Right ventricle myocardium superior (tissue), 1 donor: ENCODE measurements around the gene PLEKHG4B. TPM values are rescaled to one million over a fixed set of nuclear protein-coding genes. Genes with fewer than 3 reads are reported as not detected.
"Not testable (repeated sequence)": the region's sequence is repeated elsewhere in the genome, so short reads cannot be mapped to it uniquely, and the experiment has no call there.

ENCODE experiments used
- ATAC-seq: fragments of 200-7000 bp; cut with Tn5 transposase; one replicate; pipeline ENCODE4 v1.9.1; 2020; ENCODE audit warnings: mild to moderate bottlenecking; ENCODE audit not compliant: poor library complexity
- DNase-seq: peaks from one replicate; pipeline ENCODE4 v3.0.0-alpha.2; 2020
- intact Hi-C: fragments of 100-400 bp; cut with DNase I; formaldehyde crosslinking; loops from one replicate; pipeline ENCODE4 v1.11.2; 2022
- total RNA-seq: library from RNA; stranded (reverse); fragmentation: NEBNext Ultra II Directional; extraction: Animal tissue kit (Norgen Biotek cat#: 25700); gene quantifications from one replicate; pipeline ENCODE4 v1.2.1, GENCODE V29; 2021
- donor health status: DM: no; HTN: yes; CAD: no; lungs with severe emphysema.

PLEKHG4B gene
- total RNA-seq, 1 donor from 2014 or later = not detected

DNA sequence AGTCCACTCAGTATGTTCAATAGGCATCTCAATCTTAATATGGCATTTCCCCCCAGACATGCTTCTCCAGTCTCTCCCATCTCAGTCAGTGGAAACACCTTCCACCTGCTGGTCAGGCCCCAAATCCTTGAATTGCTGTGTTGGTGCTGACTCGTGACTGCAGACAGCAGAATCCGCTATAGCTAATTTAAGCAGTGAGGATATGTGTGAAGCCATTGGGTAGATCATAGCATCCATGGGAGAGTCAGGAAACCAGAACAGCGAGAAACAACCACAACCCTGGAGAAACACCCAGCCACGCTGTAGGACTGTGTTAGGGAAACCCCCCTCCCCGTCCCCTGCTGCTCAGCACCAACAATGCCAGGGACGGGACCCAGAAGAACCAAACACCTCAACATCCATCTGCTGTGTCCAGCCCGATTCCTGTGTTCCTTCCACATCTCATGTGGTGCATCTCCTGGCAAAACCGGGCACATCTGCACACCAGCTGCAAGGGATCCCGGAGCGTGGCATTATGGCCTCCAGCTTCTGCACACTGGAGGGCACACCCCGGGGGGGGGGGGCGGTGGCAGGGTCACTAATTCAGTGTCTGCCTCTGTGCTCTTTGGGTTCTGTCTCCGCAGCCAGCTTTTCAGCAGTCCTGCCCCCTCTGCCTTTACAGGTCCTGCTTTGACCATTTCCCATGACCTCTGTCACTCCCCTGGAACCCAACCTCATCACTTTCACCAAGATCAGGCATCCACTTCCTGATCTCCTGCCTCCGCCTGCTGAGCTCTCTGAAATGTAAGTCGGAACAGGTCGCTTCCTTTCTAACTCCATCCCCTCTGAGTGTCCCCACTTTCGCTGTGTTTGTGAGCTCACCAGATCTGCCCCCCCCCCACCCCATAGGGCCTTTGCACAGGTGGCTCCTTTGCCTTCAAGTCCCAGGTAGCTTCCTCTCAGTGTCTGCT lies 2.4 kb upstream of the PLEKHG4B start:
- intact Hi-C loops = no loop called here
- no peak for ATAC-seq
- DNase-seq = no peak

DNA sequence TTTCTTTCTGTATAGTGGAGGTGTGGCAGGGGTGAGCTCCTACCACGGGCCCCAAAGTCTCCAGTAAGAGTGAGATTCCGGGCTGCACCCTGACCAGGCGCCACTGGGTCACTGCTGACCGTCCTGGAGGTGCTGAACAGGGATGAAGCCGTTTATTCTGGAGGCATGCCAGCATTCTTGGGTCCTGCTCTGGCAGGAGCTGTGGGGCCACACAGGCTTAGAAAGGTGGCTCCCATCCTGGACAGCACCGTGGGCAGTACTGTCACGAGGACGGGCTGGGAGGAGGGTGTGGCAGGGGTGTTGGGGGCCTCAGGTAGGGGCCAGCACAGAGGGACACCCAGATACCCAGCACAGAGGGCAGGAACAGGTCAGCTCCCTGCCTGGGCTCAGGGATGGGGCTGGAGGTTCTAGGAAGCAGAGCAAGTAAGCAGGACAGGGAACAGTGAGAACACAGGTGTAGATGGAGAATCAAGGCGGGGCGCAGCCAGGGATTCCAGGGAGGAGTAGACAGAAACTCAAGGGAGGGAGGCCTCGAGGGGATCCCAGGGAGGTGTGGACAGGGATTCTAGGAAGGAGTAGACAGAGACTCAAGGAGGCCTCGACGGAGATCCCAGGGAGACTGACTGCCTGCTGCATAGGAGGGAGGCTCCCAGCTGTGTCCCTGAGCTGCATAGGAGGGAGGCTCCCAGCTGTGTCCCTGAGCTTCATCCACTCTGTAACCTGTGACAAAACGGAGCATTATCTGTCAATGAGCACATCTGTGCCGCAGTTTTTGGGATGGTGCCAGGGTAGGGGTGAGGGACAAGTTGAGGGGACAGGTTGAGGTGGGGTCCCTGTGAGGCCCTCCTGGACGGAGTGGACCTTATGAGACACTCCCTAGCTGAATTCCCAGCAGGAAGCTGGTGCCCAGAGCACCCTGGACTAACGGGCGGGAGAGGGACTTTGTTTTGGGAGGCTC lies 1.1 kb upstream of the PLEKHG4B start:
- DNase-seq (no peak), ATAC-seq (no peak)
- intact Hi-C loops = no loop called here

DNA sequence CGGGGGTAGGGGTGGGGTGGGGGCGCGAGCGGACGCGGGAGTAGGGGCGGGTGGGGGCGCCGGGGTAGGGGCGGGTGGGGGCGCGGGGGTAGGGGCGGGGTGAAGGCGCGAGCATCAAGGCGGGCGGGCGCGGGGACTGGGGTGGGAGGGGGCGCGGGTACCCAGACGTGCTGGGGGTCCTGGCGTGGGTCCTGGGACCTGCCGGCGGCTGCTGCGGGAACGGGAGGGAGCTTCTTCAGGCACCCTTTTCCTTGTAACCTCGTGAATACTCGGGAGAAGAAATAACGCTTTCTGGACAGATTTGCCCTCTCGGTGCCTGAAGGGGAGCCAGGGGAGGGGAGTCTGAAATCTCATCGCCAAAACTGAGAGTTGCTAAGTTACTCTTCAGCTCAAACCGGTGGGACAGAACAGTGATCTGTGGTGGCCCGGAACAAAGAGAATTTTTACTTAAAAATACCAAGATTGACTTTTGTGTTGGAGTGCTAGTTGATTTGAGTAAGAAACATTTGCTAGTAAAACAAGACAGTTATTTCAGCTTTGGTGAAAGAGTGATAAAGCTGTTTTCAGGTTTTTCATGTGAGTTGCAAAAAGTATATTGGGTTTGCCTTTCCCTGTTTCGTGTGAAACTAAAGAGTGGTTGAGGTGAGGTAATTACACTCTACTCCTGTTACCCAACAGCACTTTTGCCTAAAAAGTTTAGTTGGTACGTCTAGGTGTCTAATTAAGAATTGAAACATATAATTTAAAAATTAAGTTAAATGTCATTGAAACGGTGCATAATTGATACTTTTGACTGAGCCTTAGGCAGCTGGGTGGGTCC lies 643 bp downstream of the PLEKHG4B start:
- ATAC-seq (no peak), DNase-seq (no peak)

DNA sequence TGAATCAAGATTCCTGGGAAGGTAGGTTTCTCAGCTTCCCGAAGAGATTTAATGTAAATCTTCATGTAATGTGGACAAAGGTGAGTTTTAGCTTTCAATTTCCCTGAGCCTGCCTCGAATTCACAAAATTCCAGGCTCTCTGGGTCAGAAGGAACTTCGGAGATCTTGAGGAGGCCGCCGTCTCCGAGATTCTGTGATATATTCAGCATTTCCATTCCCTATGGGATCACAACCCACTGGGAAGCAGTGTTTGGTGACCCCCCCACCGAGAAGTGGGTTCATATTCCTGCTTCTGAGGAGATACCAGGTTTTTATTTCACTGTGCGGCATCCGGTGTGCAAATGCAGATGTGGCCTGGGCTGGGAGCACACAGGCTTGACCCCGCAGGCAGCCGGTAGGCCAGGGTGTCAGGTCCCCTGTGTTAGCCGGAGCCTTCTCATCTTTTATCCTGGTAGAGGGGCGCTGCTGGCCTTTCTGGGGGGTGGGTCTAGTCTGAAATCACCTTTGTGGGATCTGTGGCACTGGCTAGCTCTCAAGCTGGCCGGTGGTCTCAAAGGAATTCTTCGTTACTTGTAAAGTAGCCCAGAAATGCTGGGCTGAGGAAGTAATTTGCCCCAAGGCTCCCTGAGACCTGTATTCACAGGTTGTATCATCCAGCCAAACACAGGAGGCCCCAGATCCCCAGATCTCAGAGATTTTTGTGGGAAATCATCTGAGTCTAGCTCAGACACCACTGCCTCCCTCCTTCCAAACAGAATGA lies 1.4 kb downstream of the PLEKHG4B start:
- DNase-seq (no peak), ATAC-seq (no peak)
- intact Hi-C loops = no loop called here

More for the DNA sequence above, 643 bp downstream of the PLEKHG4B start:
- intact Hi-C loops = no loop called here

DNA sequence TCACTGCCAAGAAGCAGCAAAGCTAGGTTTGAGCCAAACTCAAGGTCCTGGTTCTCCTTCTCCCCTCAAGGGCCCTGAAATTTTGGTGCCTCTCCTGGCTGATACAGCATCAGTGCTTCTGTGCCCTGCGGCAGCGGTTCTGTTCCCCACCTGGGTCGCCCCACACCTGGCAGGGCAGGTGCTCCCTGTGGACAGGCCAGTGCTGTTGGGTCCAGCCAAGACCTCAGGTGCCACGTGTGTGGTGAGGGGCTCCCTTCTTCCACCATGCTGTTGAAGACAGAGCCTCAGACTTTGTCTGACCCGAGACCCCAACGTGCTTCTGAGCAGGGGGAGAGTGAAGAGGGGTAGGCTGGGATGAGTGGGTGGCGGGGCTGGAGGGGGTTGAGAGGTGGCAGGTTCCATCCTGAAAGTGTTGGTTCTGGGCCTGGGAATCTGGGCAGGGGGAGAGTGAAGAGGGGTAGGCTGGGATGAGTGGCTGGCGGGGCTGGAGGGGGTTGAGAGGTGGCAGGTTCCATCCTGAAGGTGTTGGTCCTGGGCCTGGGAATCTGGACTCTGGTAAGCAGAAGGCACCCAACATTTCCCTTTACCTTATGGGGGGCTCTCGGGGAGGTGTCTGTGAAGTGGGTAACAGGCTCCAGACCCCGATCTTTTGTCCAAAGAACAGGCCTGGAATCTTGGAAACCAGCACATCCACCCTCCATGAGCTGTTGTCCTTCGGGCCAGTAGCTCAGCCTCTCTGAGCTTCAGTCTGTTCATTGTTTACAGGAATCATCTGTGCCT lies 2.3 kb downstream of the PLEKHG4B start:
- intact Hi-C loops = no loop called here
- DNase-seq (no peak), ATAC-seq (no peak)

DNA sequence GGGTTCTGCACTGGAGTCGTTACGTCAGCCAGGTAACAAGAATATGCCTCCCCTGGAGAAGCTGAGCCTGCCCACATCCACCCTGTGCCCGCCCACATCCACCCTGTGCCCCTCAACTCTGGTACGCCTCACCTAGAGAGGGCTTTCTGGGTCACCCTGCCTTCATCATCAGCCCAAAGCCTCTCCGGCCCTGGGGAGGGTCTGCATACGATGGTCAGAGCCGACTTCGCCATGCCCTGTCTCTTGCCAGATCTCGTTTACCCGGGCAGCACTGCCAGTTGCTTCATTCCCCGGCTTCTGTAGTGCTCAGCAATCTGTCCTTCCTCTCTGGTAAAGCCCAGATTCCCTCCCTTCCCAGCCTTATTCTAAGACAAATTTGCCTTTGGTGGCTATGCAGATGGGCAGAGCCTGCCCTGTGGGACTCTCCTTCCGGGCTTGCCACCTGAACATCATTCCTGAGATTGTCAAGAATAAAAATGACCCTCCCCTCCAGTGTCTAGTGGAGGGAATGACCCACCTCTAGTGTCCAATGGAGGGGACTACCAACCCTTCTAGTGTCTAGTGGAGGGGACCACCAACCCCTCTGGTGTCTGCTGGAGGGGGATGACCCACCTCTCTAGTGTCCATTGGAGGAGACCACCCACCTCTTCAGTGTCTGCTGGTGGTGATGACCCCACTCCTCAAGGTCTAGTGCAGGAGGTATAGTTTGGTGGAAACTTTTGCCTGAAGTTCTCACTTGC lies 3.4 kb downstream of the PLEKHG4B start:
- intact Hi-C loops = no loop called here
- DNase-seq = no peak

DNA sequence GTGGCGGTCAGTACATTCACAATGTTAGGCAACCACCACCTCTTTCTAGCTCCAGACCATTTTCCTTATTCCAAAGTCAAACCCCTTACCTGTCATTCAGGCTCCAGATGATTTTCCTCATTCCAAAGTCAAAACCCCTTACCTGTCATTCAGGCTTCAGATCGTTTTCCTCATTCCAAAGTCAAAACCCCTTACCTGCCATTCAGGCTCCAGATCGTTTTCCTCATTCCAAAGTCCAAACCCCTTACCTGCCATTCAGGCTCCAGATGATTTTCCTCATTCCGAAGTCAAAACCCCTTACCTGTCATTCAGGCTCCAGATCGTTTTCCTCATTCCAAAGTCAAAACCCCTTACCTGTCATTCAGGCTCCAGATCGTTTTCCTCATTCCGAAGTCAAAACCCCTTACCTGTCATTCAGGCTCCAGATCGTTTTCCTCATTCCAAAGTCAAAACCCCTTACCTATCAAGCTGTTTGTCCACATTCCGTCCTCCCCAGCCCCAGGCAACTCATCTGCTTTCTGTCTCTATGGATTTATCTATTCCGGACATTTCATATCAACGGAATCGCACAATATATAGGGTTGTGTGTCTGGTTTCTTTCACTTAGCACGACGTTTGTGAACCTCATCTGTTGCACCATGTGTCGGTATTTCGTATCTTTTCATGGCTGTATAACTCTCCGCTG lies 5.2 kb downstream of the PLEKHG4B start:
- ATAC-seq (no peak), DNase-seq (no peak)
- intact Hi-C loops = no loop called here

More for the DNA sequence above, 3.4 kb downstream of the PLEKHG4B start:
- ATAC-seq = no peak

DNA sequence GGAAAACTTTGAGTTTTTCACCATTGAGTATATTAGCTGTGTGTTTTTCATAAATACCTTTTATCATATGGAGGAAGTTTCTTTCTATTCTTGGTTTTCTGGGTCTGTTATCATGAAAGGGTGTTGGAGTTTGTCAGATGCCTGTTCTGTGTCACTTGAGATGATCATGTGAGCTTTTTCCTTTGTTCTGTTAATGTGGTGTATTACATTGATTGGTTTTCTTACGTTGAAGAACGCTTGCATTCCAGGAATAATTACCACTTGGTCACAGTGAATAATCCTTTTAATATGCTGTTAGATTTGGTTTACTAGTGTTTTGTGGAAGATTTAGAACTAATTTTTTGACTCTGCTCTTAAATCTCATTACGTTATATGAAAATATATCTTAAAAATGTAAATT lies 7.8 kb downstream of the PLEKHG4B start:
- no peak for ATAC-seq
- no peak for DNase-seq
- intact Hi-C loops = no loop called here

DNA sequence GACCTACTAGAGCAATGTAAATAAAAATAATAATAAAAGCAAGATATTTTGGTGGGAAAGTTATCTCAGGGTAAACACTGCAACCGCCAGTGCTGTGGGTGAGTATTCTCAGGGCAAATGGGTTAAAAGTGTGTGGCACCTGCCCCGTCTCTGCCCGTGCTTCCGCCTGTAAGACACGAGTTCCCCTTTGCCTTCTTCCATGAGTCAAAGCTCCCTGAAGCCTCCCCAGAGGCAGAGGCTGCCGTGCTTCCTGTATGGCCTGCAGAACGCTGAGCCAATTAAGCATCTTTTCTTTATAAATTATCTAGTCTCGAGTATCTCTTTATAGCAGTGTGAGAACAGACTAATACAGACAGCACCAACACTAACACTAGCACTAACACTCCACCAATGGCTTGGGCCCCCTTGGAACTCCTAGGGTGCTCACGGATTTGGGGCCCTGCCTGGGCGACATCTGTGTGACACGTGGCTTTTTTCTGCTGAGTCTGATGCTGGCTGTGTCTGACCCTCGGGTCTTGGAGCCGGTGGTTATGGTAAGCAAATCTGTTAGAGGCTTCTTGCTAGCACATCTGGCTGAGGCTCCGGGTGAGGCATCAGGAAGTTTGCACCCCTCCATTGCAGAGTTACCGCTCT lies 10.6 kb downstream of the PLEKHG4B start:
- intact Hi-C loops = no loop called here
- ATAC-seq (no peak), DNase-seq (no peak)

DNA sequence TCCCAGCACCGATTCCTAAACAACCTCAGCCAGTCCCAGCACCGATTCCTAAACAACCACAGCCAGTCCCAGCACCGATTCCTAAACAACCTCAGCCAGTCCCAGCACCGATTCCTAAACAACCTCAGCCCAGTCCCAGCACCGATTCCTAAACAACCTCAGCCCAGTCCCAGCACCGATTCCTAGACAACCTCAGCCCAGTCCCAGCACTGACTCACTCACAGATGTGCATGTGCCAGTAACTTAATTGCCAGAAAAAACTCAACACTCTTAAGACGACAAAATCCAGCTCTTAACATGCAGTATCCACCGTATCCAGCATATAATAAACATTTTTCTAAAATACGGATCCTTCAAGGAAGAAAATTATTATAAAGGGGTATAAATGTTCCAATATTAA lies 12.1 kb downstream of the PLEKHG4B start:
- DNase-seq, intact Hi-C loops: not testable (repeated sequence)
- ATAC-seq = peak; percentile 66

DNA sequence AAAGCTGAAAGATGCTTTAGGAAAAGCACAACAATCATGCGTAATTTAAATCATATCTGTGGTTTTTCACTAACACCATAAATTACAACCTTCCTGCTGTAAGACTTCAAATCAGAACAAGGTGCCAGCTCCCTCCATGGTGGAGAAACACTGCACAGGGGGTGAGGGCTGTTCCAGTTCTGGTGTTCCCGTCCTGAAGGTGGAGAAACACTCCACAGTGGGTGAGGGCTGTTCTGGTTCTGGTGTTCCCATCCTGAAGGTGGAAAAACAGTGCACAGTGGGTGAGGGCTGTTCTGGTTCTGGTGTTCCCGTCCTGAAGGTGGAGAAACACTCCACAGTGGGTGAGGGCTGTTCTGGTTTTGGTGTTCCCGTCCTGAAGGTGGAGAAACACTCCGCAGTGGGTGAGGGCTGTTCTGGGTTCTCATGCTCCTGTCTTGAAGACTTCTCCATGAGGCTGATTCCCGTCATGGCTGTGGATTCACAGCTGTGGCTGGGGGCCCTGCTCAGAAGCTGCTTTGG lies 12.9 kb downstream of the PLEKHG4B start:
- no peak for DNase-seq

DNA sequence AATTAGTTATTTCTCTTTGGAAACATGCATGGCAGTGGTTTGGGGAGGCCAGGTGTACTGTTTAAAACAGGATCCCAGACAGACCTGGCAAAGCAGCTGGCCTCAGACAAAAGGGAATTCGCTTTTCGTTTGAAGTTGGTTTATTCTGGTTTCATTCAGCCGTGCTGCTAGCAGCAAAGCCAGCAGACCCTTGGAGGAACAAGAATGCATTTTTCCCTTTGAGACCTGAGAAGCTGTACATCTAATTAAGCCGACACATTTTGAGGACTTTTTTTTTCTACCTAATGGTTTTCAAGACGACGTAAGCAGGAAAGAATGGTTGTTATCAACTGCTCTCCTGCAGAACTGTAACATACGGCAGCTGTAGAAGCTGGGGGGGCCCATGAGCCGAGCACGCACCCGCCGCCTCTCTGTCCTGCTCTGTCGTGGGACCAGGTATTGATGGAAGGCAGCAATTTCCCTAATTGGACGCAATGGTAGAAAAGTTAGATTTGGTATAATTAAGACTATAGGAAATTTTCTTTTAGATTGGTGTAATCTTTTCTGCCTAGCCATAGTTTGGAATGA lies 13.6 kb downstream of the PLEKHG4B start:
- intact Hi-C loops = no loop called here
- DNase-seq (no peak), ATAC-seq (no peak)

More for the DNA sequence above, 12.9 kb downstream of the PLEKHG4B start:
- no peak for ATAC-seq
- intact Hi-C loops = no loop called here

DNA sequence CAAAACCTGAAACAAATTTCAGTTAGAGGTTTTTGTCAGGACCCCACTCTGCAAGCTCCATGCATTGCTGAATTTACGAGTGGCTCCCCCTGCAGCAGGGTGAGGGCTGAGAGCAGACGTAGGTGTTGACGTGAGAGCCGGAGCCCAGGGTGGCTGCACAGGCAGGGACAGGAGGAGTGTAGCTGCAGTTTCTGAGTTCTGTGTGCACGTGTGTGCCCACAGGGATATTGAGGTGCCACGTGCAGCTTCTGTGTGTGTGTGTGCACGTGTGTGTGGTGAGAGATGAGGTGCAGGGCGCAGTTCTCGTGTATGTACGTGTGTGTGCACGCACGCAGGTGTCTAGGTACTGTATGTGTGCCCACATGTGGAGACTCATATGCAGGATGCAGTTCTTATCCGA lies 14.6 kb downstream of the PLEKHG4B start:
- DNase-seq (no peak), ATAC-seq (no peak)
- intact Hi-C loops = no loop called here

DNA sequence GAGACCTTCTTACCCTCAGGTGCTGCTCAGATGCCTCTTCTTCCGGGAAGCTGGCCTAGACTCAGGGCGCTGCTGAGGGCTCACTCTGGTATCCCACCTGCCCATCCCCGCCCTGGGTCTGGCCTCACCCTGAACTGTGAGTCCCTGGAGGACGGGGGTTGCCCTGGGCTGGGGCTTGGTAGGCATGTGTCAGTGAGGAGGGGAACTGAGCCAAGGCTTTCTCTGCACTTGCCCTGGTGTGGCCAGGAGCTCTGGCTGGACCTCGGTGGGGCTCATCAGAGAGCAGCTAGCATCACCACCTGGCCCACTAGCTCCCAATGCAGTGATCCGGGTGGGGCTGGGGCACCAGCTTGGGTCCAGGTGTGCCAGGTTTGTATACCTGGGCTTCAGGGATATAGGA lies 15.6 kb downstream of the PLEKHG4B start:
- DNase-seq (no peak), ATAC-seq (no peak)
- intact Hi-C loops = no loop called here

DNA sequence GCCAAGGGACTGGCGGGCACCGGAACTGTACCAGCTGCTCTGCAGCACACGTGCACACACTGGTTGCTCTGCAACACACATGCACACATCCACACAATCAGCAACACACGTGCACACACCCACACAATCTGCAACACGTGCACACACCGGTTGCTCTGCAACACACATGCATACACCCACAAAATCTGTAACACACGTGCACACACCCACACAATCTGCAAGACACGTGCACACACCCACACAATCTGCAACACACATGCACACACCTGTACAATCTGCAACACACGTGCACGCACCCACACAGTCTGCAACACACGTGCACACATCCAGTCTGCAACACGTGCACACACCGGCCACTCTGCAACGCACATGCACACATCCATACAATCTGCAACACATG lies 17.9 kb downstream of the PLEKHG4B start:
- DNase-seq (no peak), ATAC-seq (no peak)
- intact Hi-C loops = no loop called here
